ENCODE results near the gene CD200R1. TPM values are rescaled to one million over a fixed set of nuclear protein-coding genes. Genes with fewer than 3 reads are reported as not detected.
"Not testable (repeated sequence)": the region's sequence is repeated elsewhere in the genome, so short reads cannot be mapped to it uniquely, and the experiment has no call there.

CD200R1 gene
- total RNA-seq, 1 experiment from 2014 or later: not detected

DNA sequence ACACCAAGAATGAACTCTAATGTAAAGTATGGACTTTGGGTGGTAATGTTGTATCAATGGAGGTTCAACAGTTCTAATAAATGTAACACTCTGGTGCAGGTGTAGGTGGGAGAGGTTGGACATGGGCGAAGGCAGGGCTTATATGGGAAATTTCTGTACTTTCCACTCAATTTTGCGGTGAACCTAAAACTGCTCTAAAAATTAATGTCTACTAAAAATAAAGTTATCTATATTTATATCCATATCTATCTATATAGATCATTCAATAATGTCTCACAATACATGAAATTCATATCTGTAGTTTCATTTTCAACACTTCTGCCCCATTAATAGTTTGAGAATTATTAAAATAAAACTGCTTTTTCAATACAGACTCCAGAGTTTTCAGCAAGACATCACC lies 49.3 kb downstream of the CD200R1 start:
- CTCF ChIA-PET: no interaction called here

DNA sequence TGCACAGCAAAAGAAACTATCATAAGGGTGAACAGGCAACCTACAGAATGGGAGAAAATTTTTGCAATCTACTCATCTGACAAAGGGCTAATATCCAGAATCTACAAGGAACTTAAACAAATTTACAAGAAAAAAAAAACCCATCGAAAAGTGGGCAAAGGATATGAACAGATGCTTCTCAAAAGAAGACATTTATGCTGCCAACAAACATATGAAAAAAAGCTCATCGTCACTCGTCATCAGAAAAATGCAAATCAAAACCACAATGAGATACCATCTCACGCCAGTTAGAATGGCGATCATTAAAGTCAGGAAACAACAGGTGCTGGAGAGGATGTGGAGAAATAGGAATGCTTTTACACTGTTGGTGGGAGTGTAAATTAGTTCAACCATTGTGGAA lies 55.4 kb downstream of the CD200R1 start:
- H3K9me2 ChIP-seq (ENCODE audit: insufficient read depth); H3K9ac ChIP-seq (ENCODE audit: low read length); H2AFZ ChIP-seq (ENCODE audit: low read depth, low read length, poor library complexity, severe bottlenecking); H3K4me2 ChIP-seq (ENCODE audit: low read length); H3K79me2 ChIP-seq (ENCODE audit: insufficient read depth, low read length); H3K4me1 ChIP-seq (ENCODE audit: control insufficient read depth in 1 of 2, insufficient read depth in 2 of 2, low read length in 2 of 2); H4K20me1 ChIP-seq (ENCODE audit: insufficient read depth); DNase-seq (ENCODE audit: low read depth, low spot score); H3K4me3 ChIP-seq (replicated peaks in 1 of 2; ENCODE audit: low read depth in 1 of 2, low read length in 2 of 2); H3K27ac ChIP-seq (ENCODE audit: low read depth, low read length); ATAC-seq; CTCF ChIA-PET; H3K27me3 ChIP-seq (ENCODE audit: insufficient read depth, low read length); POLR2A ChIA-PET; BruUV-seq (replicated peaks); intact Hi-C loops (cut with micrococcal nuclease); H3K36me3 ChIP-seq (ENCODE audit: control insufficient read depth in 1 of 2, insufficient read depth in 2 of 2, low read length in 2 of 2); H3K9me3 ChIP-seq (ENCODE audit: control insufficient read depth in 1 of 2, insufficient read depth in 1 of 2, low read depth in 1 of 2, low read length in 2 of 2); RAD21 ChIA-PET (ENCODE audit: low non-redundant PET in 1 of 2, low total read pairs in 2 of 2, uncharacterized antibody in 2 of 2, unreplicated experiment in 2 of 2): not testable (repeated sequence)

More for the DNA sequence above, 49.3 kb downstream of the CD200R1 start:
- intact Hi-C loops (cut with micrococcal nuclease): no loop called here
- Histone ChIP-seq H3K27me3 (ENCODE audit: insufficient read depth, low read length) (no peaks in the 10 kb centered on the region), H3K4me3 (replicated peaks in 1 of 2; ENCODE audit: low read depth in 1 of 2, low read length in 2 of 2) (no peak overlapping the region), H3K4me2 (ENCODE audit: low read length) (no peak overlapping the region), H3K9me2 (ENCODE audit: insufficient read depth) (no peaks in the 10 kb centered on the region), H3K4me1 (ENCODE audit: control insufficient read depth in 1 of 2, insufficient read depth in 2 of 2, low read length in 2 of 2) (no peaks in the 10 kb centered on the region), H3K9me3 (ENCODE audit: control insufficient read depth in 1 of 2, insufficient read depth in 1 of 2, low read depth in 1 of 2, low read length in 2 of 2) (no peaks in the 10 kb centered on the region), H3K9ac (ENCODE audit: low read length) (no peak overlapping the region), H4K20me1 (ENCODE audit: insufficient read depth) (no peaks in the 10 kb centered on the region), H2AFZ (ENCODE audit: low read depth, low read length, poor library complexity, severe bottlenecking) (no peak overlapping the region), H3K36me3 (ENCODE audit: control insufficient read depth in 1 of 2, insufficient read depth in 2 of 2, low read length in 2 of 2) (no peaks in the 10 kb centered on the region), H3K27ac (ENCODE audit: low read depth, low read length) (no peak overlapping the region), H3K79me2 (ENCODE audit: insufficient read depth, low read length) (no peaks in the 10 kb centered on the region)
- no peak for DNase-seq (ENCODE audit: low read depth, low spot score)
- no peak for TF ChIP-seq POLR2AphosphoS5 (IDR thresholded peaks at IDR 0.05; ENCODE audit: low read depth, low read length)
- TF ChIP-seq ZFX (IDR thresholded peaks at IDR 0.05): no peak
- TF ChIP-seq, protein P1, sequence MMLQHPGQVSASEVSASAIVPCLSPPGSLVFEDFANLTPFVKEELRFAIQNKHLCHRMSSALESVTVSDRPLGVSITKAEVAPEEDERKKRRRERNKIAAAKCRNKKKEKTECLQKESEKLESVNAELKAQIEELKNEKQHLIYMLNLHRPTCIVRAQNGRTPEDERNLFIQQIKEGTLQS (IDR thresholded peaks at IDR 0.05): no peak
- no peak for TF ChIP-seq ELF1 (IDR thresholded peaks at IDR 0.05; ENCODE audit: borderline replicate concordance, low read depth)
- TF ChIP-seq, protein P2, sequence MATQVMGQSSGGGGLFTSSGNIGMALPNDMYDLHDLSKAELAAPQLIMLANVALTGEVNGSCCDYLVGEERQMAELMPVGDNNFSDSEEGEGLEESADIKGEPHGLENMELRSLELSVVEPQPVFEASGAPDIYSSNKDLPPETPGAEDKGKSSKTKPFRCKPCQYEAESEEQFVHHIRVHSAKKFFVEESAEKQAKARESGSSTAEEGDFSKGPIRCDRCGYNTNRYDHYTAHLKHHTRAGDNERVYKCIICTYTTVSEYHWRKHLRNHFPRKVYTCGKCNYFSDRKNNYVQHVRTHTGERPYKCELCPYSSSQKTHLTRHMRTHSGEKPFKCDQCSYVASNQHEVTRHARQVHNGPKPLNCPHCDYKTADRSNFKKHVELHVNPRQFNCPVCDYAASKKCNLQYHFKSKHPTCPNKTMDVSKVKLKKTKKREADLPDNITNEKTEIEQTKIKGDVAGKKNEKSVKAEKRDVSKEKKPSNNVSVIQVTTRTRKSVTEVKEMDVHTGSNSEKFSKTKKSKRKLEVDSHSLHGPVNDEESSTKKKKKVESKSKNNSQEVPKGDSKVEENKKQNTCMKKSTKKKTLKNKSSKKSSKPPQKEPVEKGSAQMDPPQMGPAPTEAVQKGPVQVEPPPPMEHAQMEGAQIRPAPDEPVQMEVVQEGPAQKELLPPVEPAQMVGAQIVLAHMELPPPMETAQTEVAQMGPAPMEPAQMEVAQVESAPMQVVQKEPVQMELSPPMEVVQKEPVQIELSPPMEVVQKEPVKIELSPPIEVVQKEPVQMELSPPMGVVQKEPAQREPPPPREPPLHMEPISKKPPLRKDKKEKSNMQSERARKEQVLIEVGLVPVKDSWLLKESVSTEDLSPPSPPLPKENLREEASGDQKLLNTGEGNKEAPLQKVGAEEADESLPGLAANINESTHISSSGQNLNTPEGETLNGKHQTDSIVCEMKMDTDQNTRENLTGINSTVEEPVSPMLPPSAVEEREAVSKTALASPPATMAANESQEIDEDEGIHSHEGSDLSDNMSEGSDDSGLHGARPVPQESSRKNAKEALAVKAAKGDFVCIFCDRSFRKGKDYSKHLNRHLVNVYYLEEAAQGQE (IDR thresholded peaks at IDR 0.05; ENCODE audit: low read depth): no peak
- no peak for TF ChIP-seq EZH2phosphoT487 (IDR thresholded peaks at IDR 0.05; ENCODE audit: borderline replicate concordance)
- no peak for TF ChIP-seq EGR1 (IDR thresholded peaks at IDR 0.05; ENCODE audit: low read depth)
- no peak for TF ChIP-seq YY1 (IDR thresholded peaks at IDR 0.05; ENCODE audit: extremely low read depth, insufficient replicate concordance, low read depth, low read length)
- TF ChIP-seq TCF7L2 (IDR thresholded peaks at IDR 0.05; ENCODE audit: borderline replicate concordance, extremely low read depth, insufficient read depth, insufficient read length): no peak
- no peak for TF ChIP-seq CBX3 (IDR thresholded peaks at IDR 0.05; ENCODE audit: low read depth)
- TF ChIP-seq SIN3A (IDR thresholded peaks at IDR 0.05; ENCODE audit: low read depth): no peak
- TF ChIP-seq FOSL1 (IDR thresholded peaks at IDR 0.05; ENCODE audit: low read depth): no peak
- no peak for TF ChIP-seq ZNF274 (IDR thresholded peaks at IDR 0.05; ENCODE audit: low read depth, low read length)
- TF ChIP-seq POLR2A (IDR thresholded peaks at IDR 0.05; ENCODE audit: borderline replicate concordance, extremely low read depth, insufficient read depth, insufficient read length): no peak
- no peak for TF ChIP-seq RAD21 (IDR thresholded peaks at IDR 0.05; ENCODE audit: low read depth)
- ChIA-PET POLR2A (no interaction called here), RAD21 (ENCODE audit: low non-redundant PET in 1 of 2, low total read pairs in 2 of 2, uncharacterized antibody in 2 of 2, unreplicated experiment in 2 of 2) (no interaction called here)
- no TSS peak for BruUV-seq (replicated peaks)
- ATAC-seq: no peak

Measured in HCT116 (cell line).